Transverse colon (tissue), 4 donors: Measurements from ENCODE around the gene GNA12. TPM values are rescaled to one million over a fixed set of nuclear protein-coding genes. Genes with fewer than 3 reads are reported as not detected.

ENCODE experiments used
- DNase-seq: peaks from one replicate; pipeline ENCODE4 v3.0.0-alpha.2; 2019
- H3K27ac ChIP-seq, 4 donors: fragments of 200-600 bp; sonication (generic); 2 replicates each; pipeline ENCODE4 v1.5.1; 2016 to 2018; ENCODE audit warnings: inconsistent platforms in 4 of 4
- H3K27me3 ChIP-seq: fragments of 200-600 bp; sonication (generic); 2 replicates; pipeline ENCODE4 v1.5.1; 2017; ENCODE audit warnings: inconsistent platforms
- H3K36me3 ChIP-seq, 4 donors: fragments of 200-600 bp; sonication (generic); 2 replicates each; pipeline ENCODE4 v1.5.1; 2017 to 2019; ENCODE audit warnings: inconsistent platforms in 4 of 4
- H3K4me1 ChIP-seq, 4 donors: fragments of 200-600 bp; sonication (generic); 2 replicates each; pipeline ENCODE4 v1.5.1; 2017 to 2020; ENCODE audit warnings: inconsistent platforms in 4 of 4
- H3K4me3 ChIP-seq, 4 donors: fragments of 200-600 bp; sonication (generic); 1 replicate in 1 of 4; 2 replicates in 3 of 4; pipeline versions ENCODE4 v1.5.1 to v1.6.1; 2017 to 2019; ENCODE audit warnings: inconsistent platforms in 4 of 4
- H3K9me3 ChIP-seq, 2 donors: fragments of 200-600 bp; sonication (generic); 2 replicates each; pipeline ENCODE4 v1.5.1; 2017 to 2019; ENCODE audit warnings: inconsistent platforms in 2 of 2
- EP300 ChIP-seq: sonication (generic); formaldehyde crosslinking; IDR thresholded peaks from one replicate; pipeline ENCODE4 v1.6.1; 2017; ENCODE audit warnings: antibody characterized with exemption, low read depth
- POLR2A ChIP-seq: fragments of 450-650 bp; IDR thresholded peaks from one replicate; pipeline ENCODE4 v1.6.1; 2016; ENCODE audit warnings: antibody characterized with exemption, mild to moderate bottlenecking, moderate library complexity
- POLR2AphosphoS5 ChIP-seq, 3 donors: sonication (generic); formaldehyde crosslinking; IDR thresholded peaks; one replicate each; pipeline ENCODE4 v1.6.1; 2016; ENCODE audit warnings: antibody characterized with exemption in 3 of 3
- WGBS, 2 donors: methylation state at CpG; one replicate each; pipeline ENCODE4 v1.1.5; 2018; ENCODE audit warnings: low coverage in 1 of 2; 5-methylcytosine and 5-hydroxymethylcytosine counted together
- in situ Hi-C, 4 donors: fragments of 200-750 bp; cut with MboI; loops; one replicate each; pipeline versions ENCODE4 v1.15.0 to v1.15.1; 2017; ENCODE audit warnings: low sequenced_read_pairs in 3 of 4, low pct_ligation_motif_present in 1 of 4, low pct_unique_long_range_greater_than_20kb in 1 of 4
- intact Hi-C: fragments of 100-400 bp; cut with DNase I; formaldehyde crosslinking; loops from one replicate; pipeline ENCODE4 v1.15.1; 2023; ENCODE audit warnings: low total_unique reads
- total RNA-seq, 4 donors: library from RNA; depleted of rRNA; stranded (reverse); fragments of >200 nt; gene quantifications; one replicate each; pipeline ENCODE4 v1.1.0, GENCODE V29; 2016
- TF ChIP-seq, protein P1 (sequence below), 5 experiments: fragments of 200-600 bp in 3 of 5; fragments of 450-650 bp in 2 of 5; sonication (generic) in 3 of 5; IDR thresholded peaks; 1 replicate in 2 of 5; 2 replicates in 3 of 5; pipeline ENCODE4 v1.5.1; 2016 to 2017; ENCODE audit warnings: antibody characterized with exemption in 5 of 5, inconsistent platforms in 3 of 5, mild to moderate bottlenecking in 2 of 5, moderate library complexity in 1 of 5

Gene GNA12
- total RNA-seq, 4 donors from 2014 or later = 18.9 to 39.6 (median 22.2) TPM

DNA sequence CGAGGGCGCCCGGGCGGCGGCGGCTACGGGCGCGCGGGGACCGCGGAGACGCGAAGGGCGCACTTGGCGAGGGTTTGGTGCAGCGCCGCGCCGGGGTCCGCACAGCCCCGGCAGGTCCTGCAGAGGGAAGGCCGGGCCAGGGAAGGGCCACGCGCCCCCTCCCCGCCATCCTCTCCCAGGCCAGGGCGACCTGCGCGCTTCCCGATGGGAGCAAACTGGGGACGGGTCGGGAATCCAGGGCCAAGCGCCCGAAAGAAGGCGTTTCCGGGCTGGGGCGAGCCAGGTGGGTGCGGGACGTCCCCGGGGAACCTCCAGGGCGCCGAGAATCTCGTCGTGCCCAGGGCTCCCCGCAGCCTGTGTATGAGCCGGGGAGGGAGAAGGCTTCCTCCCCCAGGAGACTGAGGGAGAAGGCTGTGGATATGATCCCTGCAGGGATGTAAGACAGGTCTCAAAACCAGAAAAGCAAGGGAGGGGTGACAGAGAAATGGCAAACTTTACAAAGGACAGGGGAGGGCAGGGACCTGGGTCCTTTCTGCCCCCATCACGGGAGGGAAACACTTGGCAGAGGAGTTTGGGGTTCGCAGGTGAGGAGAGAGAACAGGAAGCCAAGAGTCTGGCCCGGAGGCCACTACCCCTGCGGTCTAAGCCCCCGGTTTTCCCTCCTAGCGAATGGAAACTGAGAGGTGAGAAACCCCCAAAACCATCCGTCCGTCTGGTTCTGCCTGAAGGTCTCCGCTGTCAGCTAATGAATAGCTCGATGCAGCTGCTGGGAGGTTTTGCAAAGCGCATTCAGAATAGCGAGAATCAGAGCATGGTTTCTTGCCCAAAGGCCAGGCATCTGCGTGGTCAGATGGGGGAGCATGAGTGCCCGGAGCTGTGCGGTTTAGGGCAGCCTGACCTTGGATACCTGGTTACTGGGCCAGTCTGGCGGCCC lies 155.4 kb downstream of the GNA12 start:
- TF ChIP-seq, protein P1, sequence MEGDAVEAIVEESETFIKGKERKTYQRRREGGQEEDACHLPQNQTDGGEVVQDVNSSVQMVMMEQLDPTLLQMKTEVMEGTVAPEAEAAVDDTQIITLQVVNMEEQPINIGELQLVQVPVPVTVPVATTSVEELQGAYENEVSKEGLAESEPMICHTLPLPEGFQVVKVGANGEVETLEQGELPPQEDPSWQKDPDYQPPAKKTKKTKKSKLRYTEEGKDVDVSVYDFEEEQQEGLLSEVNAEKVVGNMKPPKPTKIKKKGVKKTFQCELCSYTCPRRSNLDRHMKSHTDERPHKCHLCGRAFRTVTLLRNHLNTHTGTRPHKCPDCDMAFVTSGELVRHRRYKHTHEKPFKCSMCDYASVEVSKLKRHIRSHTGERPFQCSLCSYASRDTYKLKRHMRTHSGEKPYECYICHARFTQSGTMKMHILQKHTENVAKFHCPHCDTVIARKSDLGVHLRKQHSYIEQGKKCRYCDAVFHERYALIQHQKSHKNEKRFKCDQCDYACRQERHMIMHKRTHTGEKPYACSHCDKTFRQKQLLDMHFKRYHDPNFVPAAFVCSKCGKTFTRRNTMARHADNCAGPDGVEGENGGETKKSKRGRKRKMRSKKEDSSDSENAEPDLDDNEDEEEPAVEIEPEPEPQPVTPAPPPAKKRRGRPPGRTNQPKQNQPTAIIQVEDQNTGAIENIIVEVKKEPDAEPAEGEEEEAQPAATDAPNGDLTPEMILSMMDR (IDR thresholded peaks at IDR 0.05) = no peak
- TF ChIP-seq EP300 = no peak
- no peak for TF ChIP-seq POLR2AphosphoS5 (IDR thresholded peaks at IDR 0.05)
- TF ChIP-seq POLR2A = no peak
- Histone ChIP-seq H3K4me3 (peak overlapping the region in 2 of 4 donors; percentile 11 to 16), H3K9me3 (no peaks in the 10 kb centered on the region), H3K27ac (no peak overlapping the region), H3K27me3 (peaks cover 83% of the 10 kb centered on the region), H3K36me3 (no peaks in the 10 kb centered on the region), H3K4me1 (peaks cover 0 to 18% (median 15%) of the 10 kb centered on the region in 4 donors)
- DNase-seq = no peak
- WGBS, 2 donors = 0 to 6% methylated on average over 1 to 35 of the region's 62 CpGs
- in situ Hi-C loops (loop anchor here in 3 of 4 donors (25.0 kb wide), 2 partner anchors 201 to 226 kb away; partner anchors contain the start of gene GRIFIN (in 1 of the 3)), intact Hi-C loops (no loop called here)

DNA sequence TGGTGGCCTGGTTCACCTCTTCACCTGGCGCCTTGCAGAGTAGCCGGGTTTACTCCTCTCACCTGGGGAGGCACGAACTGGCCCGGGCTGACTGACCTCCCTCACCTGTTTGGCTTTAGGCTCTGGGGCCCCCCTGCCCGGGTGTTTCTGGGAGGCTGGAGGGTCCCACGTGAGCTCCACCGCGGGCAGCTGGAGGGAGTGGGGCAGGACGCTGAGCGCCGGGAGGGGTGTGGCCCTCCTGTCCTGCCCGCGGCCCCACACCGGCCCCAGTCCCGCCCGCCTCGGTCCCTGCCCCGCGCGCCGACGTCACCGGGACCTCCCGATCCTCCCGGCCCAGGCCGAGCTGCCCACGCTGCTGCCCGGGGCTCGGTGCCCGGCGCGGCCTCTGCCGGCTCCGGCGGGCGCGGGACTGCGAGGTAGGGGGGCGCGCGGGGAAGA lies 156.2 kb downstream of the GNA12 start, which contains the start of gene AMZ1:
Gene AMZ1 (plus strand): TSS at position 322 of the 438 bp plus-strand sequence. CDS start 12,250 bp downstream, outside the sequence.
- Histone ChIP-seq H3K36me3 (no peaks in the 10 kb centered on the region), H3K9me3 (no peaks in the 10 kb centered on the region), H3K4me3 (peak within 1 kb of the TSS in 2 of 4 donors; percentile 11 to 16), H3K27me3 (peaks cover 79% of the 10 kb centered on the region), H3K27ac (no peak within 1 kb of the TSS), H3K4me1 (peaks cover 0 to 18% (median 15%) of the 10 kb centered on the region in 4 donors)
- in situ Hi-C loops = loop anchor here in 3 of 4 donors (25.0 kb wide), 2 partner anchors 201 to 226 kb away; partner anchors contain the start of gene GRIFIN (in 1 of the 3)
- DNase-seq = no peak
- intact Hi-C loops = no loop called here
- WGBS, 2 donors = 19% methylated on average over 5 of the region's 41 CpGs; no CpG with 5 or more reads in 1 of the 2 donors
- no peak for TF ChIP-seq POLR2A
- TF ChIP-seq, protein P1 (IDR thresholded peaks at IDR 0.05) = no peak
- TF ChIP-seq POLR2AphosphoS5 (IDR thresholded peaks at IDR 0.05) = no peak
- no peak for TF ChIP-seq EP300

DNA sequence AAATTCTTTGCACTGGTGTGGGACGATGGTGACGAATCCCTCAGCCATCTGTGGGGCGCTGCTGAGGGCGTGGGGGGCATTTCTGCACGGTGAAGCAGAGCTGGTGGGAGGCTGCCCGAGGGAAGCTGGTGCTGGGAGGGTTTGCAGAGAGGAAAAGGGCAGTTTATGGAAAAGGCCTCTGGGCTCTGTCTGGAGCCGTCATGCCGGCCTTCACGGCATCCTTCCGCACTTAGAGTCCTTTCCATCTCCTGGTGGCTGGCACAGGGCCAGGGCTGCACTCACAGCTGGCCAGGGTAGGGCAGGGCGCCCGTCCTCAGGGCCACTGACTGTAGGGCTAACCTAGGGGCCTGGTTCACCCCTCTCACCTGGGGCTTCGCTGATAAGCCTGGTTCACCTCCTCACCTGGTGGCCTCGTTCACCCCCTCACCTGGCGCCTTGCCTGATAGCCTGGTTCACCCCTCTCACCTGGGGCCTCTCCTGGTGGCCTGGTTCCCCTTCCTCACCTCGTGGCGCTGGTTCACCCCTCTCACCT lies 156.7 kb downstream of the GNA12 start:
- TF ChIP-seq POLR2A = no peak
- no peak for TF ChIP-seq EP300
- TF ChIP-seq POLR2AphosphoS5 (IDR thresholded peaks at IDR 0.05) = no peak
- TF ChIP-seq, protein P1 (IDR thresholded peaks at IDR 0.05) = no peak
- intact Hi-C loops (no loop called here), in situ Hi-C loops (loop anchor here in 3 of 4 donors (25.0 kb wide), 2 partner anchors 200 to 225 kb away; partner anchors contain the start of gene GRIFIN (in 1 of the 3))
- Histone ChIP-seq H3K9me3 (no peaks in the 10 kb centered on the region), H3K27ac (no peak overlapping the region), H3K27me3 (peaks cover 76% of the 10 kb centered on the region), H3K4me3 (peak overlapping the region in 1 of 4 donors; percentile 11), H3K36me3 (no peaks in the 10 kb centered on the region), H3K4me1 (peaks cover 0 to 18% (median 13%) of the 10 kb centered on the region in 4 donors)
- WGBS, 2 donors = 40 to 43% methylated on average over 3 to 17 of the region's 17 CpGs
- DNase-seq = no peak

DNA sequence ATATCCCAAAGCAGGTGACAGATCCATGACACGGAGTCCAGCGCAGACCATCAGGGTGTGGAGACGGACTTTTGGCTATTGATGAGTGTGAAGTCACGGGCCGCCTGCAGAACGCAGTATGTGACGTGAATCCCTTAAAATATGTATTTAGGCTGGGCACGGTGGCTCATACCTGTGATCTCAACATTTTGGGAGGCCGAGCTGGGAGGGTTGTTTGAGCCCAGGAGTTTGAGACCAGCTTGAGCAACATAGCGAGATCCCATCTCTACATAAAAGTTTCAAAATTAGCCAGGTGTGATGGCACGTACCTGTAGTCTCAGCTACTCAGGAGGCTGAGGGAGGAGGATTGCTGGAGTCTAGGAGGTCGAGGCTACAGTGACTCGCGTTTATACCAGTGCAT lies 158.0 kb downstream of the GNA12 start:
- Histone ChIP-seq H3K4me3 (no peak overlapping the region), H3K9me3 (no peaks in the 10 kb centered on the region), H3K4me1 (peaks cover 0 to 18% (median 13%) of the 10 kb centered on the region in 4 donors), H3K27ac (no peak overlapping the region), H3K27me3 (peaks cover 78% of the 10 kb centered on the region), H3K36me3 (no peaks in the 10 kb centered on the region)
- no peak for DNase-seq
- WGBS, 2 donors = 90 to 91% methylated on average over 7 to 14 of the region's 14 CpGs
- TF ChIP-seq POLR2AphosphoS5 (IDR thresholded peaks at IDR 0.05) (no peak), EP300 (no peak)
- TF ChIP-seq, protein P1 (IDR thresholded peaks at IDR 0.05) = no peak
- intact Hi-C loops (no loop called here), in situ Hi-C loops (loop anchor here in 3 of 4 donors (25.0 kb wide), 2 partner anchors 199 to 224 kb away; partner anchors contain the start of gene GRIFIN (in 1 of the 3))
